Fibroblast of upper back skin (primary cell): ENCODE measurements around the gene FGGY.
"Not testable (repeated sequence)": the region's sequence is repeated elsewhere in the genome, so short reads cannot be mapped to it uniquely, and the experiment has no call there.

Experiments
- DNase-seq: peaks from one replicate; pipeline ENCODE4 v3.0.0-alpha.2; 2013

The FGGY gene

DNA sequence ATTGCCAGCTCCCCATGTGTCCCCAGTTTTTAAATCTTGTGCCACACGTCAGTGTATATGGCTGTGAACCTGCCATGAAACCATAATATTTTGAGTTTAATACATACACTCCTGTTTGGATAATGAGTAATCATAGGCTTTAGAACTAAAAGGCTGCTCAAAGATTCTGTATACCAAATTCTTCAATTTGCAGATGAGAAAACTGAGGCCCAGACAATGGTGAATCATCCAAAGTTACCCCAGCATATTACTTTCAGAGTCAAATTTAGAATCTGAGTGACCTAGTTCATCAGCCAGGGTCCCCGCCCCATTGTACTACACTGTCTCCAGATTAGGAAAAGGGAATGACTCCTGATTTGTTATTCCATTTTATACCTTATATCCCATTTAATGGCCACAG, 224.6 kb downstream of the FGGY start:
- DNase-seq: peak; percentile 13

DNA sequence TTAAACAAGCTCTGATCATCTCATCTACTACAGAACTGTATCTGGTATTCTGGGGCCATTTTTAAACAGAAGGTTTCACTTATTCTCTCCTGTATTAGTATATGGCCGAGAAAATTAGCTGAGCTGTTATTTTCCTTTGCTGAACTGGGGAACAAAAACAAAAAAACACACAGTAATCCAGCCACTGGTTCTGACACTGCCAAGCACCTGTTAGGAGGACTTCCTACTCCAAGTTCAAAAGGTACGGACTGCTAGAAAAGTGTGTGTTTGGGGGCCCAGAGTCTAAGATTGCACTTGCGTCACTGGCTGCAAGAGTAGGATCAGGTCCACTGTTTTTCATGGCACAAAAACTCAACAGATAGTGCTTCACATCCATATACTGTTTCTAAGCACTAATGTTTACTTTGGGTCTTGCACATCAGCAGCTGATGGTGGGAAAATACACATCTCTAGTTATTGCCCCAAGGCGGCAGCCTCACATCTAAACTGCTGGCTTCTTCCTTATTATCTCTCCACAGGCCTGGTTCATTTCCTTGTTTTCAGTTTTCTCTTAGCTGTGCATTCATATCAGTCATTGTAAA, 226.1 kb downstream of the FGGY start:
- no peak for DNase-seq

DNA sequence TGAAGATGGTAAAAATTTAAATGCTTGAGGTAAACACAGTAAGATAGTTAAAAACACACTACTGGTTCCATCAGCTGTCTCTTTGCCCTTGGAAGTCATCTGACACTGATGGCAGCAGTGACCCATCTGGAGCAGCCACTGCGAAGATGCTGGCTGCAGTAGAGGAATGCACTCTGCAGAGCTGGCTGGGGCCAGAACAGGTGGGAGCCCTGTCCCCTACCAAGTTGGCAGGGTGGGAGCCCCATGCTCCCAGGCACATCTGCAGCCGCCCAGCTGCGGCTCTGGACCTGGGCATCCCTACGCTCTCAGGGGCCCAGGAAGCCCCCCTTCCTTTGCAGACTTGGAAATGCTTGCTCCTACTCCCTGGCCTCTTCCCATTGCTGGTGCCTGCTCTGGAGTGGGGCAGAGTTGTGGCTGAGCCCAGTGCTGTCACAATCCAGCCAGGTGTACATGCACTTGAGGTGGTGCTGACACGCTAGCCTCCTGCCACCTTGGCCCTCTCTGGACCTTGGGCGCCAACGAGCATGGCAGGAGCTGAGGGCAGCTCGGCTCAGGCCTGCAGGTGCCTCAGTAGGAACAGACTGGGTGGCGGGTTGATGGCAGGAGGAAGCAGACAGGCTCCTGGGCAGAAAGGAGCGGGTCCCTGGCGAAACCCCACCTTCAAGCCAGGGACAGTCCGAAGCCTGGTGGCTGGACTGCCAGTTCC, 227.0 kb downstream of the FGGY start:
- no peak for DNase-seq

DNA sequence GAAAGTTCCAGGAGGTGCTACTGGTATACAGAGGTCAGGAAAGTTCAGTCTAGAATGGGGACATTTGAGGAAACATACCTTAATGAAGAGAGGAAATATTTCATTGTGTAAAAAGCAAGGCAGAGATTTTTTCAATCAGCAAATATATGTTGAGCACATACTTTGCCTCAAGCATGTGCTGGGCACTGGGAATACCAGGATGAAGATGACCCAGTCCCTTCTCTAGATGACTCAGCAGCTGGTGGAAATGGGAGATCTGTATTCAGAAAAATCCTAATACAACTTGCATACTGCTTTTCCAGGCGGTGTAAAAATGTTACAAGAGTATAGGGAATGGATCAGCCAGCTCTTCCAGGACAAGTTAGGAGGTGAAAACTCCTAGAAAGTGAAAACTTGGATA, 229.3 kb downstream of the FGGY start:
- peak; percentile 25 for DNase-seq

DNA sequence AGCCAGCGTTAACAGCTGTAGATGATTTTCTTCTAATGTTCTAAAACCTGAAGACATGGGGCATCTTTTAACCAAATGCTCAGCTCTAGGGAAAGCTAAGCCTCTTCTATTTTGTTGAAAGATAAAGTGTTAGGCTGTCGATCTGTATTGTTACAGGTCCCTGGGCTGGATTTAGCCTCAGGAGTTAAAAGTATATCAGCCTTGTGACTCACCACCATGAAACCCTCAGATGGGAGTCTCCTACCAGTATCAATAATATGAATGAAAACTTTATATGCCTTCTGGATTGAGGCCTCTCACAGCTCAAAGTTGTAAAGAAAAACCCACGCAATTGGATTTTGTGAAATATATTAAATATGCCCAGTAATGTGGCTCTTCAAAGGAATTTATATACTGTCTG, 231.6 kb downstream of the FGGY start:
- DNase-seq: no peak

DNA sequence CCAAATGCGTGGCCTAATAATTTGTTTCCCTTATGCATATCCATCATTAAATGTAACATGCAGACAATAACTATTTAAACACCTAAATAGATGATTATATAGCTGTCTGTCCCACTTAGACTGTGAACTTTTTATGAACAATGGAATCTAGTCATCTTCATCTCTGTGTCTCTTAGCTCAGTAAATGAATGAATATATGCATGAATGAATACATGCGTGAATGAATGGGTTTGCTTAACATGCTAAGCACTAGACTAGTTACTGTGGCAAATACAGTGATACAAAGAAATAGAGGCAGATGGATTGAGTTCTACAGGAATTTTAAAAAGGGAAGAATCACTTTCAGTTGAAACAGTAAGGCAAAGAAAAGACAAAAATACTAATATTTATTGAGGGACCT, 232.0 kb downstream of the FGGY start:
- no peak for DNase-seq

DNA sequence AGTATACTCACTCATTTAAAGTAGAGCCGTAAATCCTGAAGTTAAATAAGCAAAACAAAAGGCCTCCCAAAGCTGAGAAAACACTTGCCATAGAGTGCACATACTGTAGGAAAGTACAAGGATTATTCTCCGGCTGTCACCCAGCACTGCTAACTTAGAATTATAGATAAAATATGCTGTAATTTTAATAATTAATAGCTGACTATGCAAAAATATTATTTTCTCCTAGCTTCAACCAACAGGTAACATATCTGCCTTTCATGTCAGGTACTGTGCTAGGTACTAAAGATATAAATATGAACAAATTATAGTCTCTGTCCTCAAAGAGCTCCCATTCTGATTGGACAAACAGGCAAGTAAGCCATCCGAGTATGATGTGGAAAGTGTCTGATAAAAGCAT, 233.2 kb downstream of the FGGY start:
- DNase-seq: no peak

DNA sequence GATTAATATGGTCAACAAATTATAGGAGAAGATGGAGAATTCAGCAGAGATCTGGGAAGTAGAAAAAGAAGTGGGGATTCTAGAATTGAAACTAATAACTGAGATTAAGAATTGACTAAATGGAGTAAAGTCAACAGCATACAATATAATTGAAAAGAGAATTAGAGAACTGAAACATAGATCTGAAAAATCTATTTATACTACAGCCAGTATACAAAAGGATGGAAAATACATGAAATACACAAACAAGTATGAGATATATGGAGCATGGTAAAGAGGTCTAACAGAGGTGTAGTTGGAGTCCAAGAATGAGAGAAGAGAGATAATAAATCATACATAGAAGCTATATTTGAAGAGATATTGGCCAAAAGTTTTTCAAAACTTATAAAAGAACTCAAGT, 235.2 kb downstream of the FGGY start:
- no peak for DNase-seq

DNA sequence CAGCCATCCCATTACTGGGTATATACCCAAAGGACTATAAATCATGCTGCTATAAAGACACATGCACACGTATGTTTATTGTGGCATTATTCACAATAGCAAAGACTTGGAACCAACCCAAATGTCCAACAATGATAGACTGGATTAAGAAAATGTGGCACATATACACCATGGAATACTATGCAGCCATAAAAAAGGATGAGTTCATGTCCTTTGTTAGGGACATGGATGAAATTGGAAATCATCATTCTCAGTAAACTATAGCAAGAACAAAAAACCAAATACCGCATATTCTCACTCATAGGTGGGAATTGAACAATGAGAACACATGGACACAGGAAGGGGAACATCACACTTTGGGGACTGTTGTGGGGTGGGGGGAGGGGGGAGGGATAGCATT, 241.6 kb downstream of the FGGY start:
- DNase-seq: not testable (repeated sequence)

DNA sequence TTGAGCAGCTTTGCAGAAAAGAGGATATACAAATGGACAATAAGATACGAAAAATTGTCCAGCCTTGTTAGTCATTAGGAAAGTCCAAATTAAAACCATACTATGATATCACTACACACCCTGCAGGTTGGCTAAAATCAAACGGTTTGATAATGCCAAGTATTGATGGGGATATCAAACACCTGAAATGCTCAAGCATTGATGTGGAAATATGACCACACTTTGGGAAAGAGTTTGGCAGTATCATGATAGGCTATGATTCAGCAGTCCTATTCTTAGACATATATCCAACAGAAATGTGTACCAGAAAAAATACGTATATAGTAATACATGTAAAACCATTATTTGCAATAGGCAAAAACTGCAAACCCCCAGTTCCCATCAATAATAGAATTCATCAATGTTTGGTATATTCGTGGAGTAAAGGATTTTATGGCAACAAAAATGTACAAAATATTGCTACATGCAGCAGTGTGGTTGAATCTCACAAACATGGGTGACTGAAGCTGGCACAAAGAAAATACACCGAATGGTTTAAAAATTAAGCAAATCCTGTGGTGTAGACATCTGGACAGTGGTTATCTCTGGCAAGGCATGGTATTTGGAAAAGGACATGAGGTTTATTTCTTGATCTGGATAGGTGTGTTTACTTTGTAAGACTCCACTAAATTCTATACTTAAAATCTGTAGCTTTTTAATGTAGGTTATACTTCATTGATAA, 243.2 kb downstream of the FGGY start:
- no peak for DNase-seq

DNA sequence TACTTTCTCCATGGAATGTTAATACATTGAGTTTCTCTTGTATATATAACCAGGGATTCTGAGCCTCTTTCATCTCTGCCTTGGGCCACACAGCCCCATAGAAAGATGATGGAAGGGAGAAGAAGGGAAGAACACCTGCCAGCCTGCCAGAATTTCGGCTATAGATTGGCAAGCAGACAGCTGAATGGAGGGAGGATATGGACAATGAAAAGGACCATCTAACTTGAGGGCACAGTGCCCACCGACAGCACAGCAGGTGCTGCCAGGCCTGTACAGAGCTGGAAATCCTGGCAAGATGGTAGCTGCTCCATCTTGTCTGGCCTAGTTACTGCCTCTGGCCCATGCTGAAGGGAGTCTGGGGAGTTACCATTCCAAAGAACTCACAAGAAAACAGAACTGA, 244.3 kb downstream of the FGGY start:
- DNase-seq: no peak

DNA sequence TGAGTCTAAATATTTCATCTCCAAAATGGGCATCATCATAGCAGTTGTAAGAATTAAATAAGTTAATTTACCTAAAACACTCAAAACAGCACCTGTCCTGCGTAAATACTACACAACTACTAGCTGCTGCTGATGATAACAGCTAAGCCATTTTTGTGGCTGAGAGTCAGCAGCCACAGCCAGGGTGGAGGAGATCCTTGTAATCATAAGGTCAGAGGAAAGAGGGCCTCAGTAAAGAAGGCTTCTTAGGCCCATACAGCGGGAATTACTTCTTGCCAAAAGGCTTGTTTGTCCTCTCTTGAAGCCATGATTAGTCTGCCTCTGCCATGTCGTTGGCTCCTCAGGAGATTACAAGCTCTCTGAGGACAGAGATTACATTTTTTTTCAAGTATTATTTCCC, 245.0 kb downstream of the FGGY start:
- no peak for DNase-seq

DNA sequence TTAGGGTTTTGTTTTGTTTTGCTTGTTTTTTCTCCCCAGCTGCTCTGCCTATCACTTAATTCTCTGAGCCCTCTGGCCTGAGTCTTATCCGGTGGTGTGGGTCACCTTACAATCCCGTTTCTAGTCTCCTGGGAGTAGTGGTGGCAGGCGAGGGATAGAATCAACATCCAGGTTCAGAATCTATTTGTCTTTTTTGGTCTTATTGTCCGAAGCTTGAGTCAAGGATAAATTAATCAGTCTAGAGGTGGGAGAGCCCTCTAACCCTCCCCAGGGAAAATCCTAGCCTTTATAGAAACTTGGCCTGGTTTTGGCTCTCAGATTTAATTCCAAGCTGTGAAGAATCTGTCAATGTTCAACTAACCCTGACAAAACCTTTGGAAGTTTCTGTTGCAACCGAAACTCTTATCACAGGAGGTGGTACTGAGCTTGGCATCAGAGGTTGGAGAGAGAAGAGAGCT, 246.3 kb downstream of the FGGY start:
- DNase-seq: no peak

DNA sequence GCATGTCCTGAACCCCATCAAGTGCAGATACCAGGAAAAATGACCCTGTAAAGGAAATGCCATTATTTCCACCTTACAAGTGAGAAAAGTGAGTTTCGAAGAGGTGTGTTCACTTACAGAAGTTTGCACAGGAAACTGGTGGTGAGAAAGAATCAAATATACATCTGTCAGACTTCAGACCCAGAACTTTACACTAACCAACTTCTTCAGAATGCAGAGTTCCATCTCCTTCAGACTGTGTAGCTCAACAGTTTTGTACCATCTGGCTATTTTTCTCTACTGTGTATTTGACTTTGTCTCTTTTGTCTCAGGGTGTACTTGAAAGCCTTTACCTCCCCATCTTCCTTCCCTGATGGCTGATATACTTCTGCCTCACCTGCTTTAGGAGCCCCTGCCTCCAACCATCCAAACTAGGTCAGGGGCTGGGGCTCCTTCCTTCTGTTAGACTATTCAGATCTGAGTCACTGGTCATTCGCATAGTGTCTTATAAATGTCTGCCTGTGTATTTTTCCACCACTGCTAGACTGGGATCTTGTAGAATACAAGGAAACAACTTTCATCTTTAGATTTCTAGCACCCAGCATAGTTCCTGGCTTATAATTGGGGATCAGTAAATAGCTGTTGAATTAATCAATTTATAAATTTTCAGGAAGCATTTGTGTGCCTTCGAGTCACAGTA, 247.9 kb downstream of the FGGY start:
- no peak for DNase-seq

DNA sequence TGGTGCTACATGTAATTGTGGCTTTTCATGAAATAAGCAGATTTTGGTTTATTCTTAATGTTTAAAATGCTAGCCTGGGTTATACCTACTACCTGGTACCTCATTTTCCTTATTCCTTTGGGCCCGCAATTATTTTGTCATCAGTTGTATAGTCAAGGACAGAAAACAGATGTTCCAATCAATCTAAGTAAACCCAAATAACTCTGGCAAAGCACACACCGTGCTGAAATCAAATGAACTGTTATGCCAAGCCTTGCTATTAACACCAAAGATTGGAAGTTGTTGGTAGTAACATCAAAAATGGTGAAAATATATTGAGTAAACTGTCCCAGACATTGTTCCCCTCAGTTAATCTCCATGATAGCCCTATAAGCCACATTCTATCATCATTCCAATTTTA, 248.9 kb downstream of the FGGY start:
- DNase-seq: no peak

DNA sequence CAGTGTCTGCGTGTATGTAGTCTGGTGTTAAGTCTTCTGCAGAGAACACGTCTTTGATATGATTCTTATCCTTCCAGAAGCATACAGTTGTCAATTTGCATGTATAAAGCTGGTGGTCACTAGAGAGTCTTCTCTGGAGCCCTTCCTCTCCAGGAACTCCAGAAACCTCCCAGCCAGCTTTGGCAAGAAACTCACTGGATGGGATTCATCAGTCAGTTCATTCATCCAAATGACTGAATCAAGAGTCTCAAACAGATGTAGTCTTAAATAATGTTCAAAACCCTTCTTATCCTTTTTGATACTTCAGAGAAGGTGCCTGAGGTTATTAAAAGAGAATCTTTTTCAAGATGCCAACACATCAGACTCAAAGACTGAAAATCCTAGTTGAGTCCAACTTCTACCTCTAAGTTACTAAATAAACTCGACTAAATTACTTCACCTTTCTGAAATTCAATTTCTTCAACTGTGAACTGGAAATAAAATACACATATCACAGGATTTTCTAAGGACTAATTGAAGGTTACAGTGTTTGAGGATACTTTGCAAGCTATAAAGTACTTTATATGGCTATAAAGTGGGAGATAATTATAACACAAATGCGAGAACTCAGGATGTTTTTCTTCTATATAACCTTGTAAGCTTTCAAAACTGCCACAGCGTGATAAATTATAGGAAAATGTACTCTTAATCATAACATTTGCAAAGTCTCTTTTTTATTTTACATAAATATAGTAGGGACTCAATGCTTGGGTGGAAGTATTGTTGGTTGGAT, 252.4 kb downstream of the FGGY start:
- DNase-seq: no peak

DNA sequence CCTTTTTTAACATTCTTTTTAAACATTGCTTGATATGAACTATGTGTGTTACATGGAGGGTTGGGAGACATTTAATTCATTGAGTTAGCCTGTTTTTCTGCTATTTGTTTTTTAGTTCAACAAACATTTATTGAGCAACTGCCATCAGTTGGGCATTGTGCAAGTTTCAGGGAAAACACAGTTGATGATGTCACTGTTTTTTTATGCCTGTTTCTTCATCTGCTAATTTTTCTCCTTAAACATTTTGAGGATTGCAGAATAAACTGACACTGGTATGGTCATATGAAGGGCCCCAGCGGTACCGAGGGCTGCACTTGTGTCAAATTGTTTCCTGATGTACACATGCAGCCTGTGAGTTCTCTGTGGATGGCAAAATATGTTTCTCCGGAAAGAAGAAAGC, 253.0 kb downstream of the FGGY start:
- DNase-seq: peak; percentile 10

DNA sequence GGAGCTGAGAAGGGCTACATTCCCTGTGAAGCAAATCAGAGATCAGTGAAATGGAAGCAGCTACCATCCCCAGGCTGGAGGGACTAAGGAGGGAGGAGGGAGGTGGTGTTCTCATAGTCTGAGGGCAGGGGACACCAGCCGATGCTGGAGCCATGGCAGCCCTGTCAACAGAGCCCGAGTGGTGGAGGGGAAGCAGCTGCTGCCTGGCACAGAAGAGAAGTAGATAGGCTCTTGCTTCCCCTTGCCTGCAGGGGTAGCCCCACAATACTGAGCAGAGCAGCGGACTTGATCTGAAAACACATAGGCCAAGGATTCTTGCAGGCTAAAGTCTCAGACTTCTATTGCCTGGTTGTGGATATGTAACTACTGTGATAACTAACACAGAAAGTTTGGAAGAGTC, 255.1 kb downstream of the FGGY start:
- DNase-seq: no peak

DNA sequence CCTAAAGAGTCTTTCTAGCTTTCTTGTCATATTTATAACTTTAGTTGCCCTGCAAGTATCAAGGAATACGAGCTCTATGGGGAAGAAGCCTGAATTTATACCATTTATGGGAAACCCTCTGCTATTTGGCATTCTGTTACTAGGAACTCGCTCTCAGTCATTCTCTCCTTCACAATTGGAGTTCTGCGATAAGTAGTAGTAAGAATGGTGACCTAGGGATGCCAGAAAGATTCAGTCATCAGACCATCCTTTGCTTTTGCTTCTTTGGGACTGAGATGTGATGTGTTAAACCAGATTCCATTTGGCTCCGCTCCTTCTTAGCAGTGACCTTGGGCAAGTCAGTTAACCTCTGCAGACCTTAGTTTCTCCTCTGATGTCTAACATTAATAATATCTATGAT, 256.5 kb downstream of the FGGY start:
- peak; percentile 31 for DNase-seq

DNA sequence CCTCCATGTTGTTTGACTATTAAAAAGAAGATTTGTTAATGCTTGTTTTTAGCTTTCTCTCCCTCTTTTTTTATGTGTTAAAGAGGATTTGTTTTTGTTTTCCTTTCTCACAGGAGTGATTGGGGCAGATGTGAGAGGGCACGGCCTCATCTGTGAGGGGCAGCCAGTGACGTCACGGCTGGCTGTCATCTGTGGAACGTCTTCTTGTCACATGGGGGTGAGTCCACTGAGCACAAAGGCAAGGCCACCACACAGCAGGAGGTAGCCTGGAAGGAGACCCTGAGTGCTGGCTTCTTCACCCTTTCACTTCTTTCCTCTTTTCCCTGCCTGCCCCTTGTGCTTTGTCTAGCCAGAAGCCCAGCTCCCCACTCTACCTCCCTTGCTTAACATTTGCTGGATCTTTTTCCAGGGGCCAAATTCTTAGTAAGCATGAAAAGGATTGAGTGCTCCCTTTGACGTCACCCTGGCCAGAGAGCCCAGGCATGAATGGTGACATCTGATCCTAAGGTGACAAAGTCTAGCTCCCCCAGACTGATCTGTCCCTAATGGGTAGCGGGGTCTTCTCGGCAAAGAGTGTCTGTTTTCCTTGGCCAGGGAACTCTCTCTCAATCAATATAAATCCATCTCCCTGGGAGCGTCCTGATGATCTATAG, 257.2 kb downstream of the FGGY start:
- DNase-seq: no peak

DNA sequence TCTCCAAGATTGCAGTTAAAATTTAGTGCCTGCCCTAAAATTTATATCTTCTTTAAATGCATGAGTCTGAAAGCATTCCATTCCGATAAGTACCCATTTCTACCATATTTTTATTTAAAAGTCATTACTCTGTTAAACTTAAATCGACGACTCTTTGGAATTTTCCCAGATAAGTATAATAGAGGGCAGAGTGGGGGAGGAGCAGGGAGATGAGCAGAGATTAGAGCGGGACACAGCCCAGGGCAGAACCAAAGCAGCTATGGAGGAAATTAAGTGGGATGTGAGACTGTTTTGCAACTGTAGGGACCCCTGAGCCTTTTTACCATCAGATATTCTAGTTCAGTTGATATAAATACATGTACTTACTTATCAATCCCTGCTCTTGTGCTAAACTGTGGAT, 257.9 kb downstream of the FGGY start:
- DNase-seq: no peak

DNA sequence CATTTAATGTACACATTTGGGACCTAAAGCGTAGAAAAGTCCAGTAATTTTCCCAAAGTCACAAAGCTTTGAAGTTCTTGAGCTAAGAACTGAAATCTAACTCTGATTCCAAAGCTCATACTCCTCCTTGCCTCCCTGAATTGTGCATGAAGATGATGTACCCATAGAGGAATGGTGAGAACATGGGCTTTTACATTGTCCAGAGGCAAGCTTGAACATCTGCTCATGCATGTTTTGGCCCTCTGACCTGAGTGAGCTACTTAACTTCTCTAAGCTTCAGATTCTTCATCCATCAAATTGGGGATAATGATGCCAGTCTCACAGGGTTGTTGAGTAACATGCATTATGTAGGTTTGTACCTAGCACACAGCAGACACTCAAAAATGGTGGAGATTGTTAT, 259.5 kb downstream of the FGGY start:
- DNase-seq: no peak
